CD4-positive, CD25-positive, alpha-beta regulatory T cell (primary cell): ENCODE data around the gene PROC. TPM values are rescaled to one million over a fixed set of nuclear protein-coding genes. Genes with fewer than 3 reads are reported as not detected.

Experiments used
- ATAC-seq, 2 donors: fragments of 150-1000 bp; cut with Tn5 transposase; one replicate each; pipeline ENCODE4 v1.10.0; 2021; ENCODE audit warnings: low read depth in 2 of 2, moderate number of reproducible peaks in 2 of 2, moderate library complexity in 1 of 2
- DNase-seq, 3 donors: peaks; one replicate each; pipeline versions ENCODE4 v3.0.0 to v3.0.0-alpha.2; 2012 to 2022; ENCODE audit warnings: mixed read lengths in 1 of 3
- H3K27ac ChIP-seq: one replicate; pipeline ENCODE4 v1.7.0; 2013; ENCODE audit warnings: mild to moderate bottlenecking, low read length; ENCODE audit not compliant: insufficient read depth, poor library complexity, severe bottlenecking
- H3K27me3 ChIP-seq: one replicate; pipeline ENCODE4 v1.7.0; 2013; ENCODE audit warnings: low read length; ENCODE audit not compliant: control insufficient read depth, insufficient read depth
- H3K36me3 ChIP-seq: one replicate; pipeline ENCODE4 v1.7.0; 2013; ENCODE audit warnings: mild to moderate bottlenecking, low read length, moderate library complexity; ENCODE audit not compliant: control insufficient read depth, insufficient read depth
- H3K4me1 ChIP-seq: 2 replicates; pipeline ENCODE4 v1.7.0; 2013; ENCODE audit warnings: mild to moderate bottlenecking, low read length; ENCODE audit not compliant: insufficient read depth, control insufficient read depth, poor library complexity, severe bottlenecking
- H3K4me3 ChIP-seq: one replicate; pipeline ENCODE4 v1.7.0; 2013; ENCODE audit warnings: low read depth, mild to moderate bottlenecking, low read length, moderate library complexity
- H3K9me3 ChIP-seq, 2 experiments: 1 replicate in 1 of 2; 2 replicates in 1 of 2; pipeline ENCODE4 v1.7.0; 2013; ENCODE audit warnings: low read length in 2 of 2, mild to moderate bottlenecking in 1 of 2, moderate library complexity in 1 of 2; ENCODE audit not compliant: control insufficient read depth in 2 of 2
- H3K27ac Mint-ChIP-seq, 3 donors: one replicate each; pipeline ENCODE4 v1.8.0; 2020 to 2022; ENCODE audit warnings: mild to moderate bottlenecking in 3 of 3, mixed read lengths in 3 of 3, moderate library complexity in 2 of 3
- H3K27me3 Mint-ChIP-seq: one replicate; pipeline ENCODE4 v1.8.0; 2022; ENCODE audit warnings: mild to moderate bottlenecking, mixed read lengths
- H3K36me3 Mint-ChIP-seq: one replicate; pipeline ENCODE4 v1.8.0; 2020; ENCODE audit warnings: mixed read lengths
- H3K4me1 Mint-ChIP-seq, 4 donors: one replicate each; pipeline ENCODE4 v1.8.0; 2020 to 2022; ENCODE audit warnings: mixed read lengths in 4 of 4, mild to moderate bottlenecking in 1 of 4
- H3K4me3 Mint-ChIP-seq, 4 donors: one replicate each; pipeline ENCODE4 v1.8.0; 2020 to 2022; ENCODE audit warnings: mild to moderate bottlenecking in 4 of 4, mixed read lengths in 4 of 4, moderate library complexity in 3 of 4
- H3K9me3 Mint-ChIP-seq, 7 donors: one replicate each; pipeline ENCODE4 v1.8.0; 2020 to 2022; ENCODE audit warnings: mixed read lengths in 7 of 7, mild to moderate bottlenecking in 3 of 7, moderate library complexity in 2 of 7
- polyA plus RNA-seq, 4 donors: library from polyadenylated mRNA; unstranded; fragments of 300-500 nt; fragmentation: Illumina TruSeq; gene quantifications; one replicate each; pipeline ENCODE4 v1.2.3, GENCODE V29; 2021
- total RNA-seq: library from RNA; stranded (reverse); gene quantifications from one replicate; pipeline ENCODE4 v1.2.3, GENCODE V29; 2022

Gene PROC
- total RNA-seq: not detected
- under 1 TPM in 1 of 4 donors, not detected in 3; 0.35 TPM for polyA plus RNA-seq

DNA sequence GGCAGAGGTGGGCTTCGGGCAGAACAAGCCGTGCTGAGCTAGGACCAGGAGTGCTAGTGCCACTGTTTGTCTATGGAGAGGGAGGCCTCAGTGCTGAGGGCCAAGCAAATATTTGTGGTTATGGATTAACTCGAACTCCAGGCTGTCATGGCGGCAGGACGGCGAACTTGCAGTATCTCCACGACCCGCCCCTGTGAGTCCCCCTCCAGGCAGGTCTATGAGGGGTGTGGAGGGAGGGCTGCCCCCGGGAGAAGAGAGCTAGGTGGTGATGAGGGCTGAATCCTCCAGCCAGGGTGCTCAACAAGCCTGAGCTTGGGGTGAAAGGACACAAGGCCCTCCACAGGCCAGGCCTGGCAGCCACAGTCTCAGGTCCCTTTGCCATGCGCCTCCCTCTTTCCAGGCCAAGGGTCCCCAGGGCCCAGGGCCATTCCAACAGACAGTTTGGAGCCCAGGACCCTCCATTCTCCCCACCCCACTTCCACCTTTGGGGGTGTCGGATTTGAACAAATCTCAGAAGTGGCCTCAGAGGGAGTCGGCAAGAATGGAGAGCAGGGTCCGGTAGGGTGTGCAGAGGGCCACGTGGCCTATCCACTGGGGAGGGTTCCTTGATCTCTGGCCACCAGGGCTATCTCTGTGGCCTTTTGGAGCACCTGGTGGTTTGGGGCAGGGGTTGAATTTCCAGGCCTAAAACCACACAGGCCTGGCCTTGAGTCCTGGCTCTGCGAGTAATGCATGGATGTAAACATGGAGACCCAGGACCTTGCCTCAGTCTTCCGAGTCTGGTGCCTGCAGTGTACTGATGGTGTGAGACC is at the start of gene PROC:
PROC (plus strand) TSS at position 128 of the 812 bp plus-strand sequence. CDS start 1,516 bp downstream, outside the sequence.
- Mint-ChIP-seq H3K27me3 (peaks cover 20% of the 10 kb centered on the region), H3K9me3 (no peaks in the 10 kb centered on the region), H3K36me3 (no peaks in the 10 kb centered on the region), H3K27ac (peak within 1 kb of the TSS; percentile 36 to 75 (median 48)), H3K4me3 (peak within 1 kb of the TSS; percentile 41 to 87 (median 82)), H3K4me1 (peaks cover 0 to 28% (median 15%) of the 10 kb centered on the region in 4 donors)
- H3K36me3 ChIP-seq: no peaks in the 10 kb centered on the region
- H3K27me3 ChIP-seq: peaks cover 4% of the 10 kb centered on the region
- no peak within 1 kb of the TSS for H3K4me3 ChIP-seq
- ATAC-seq: no peak
- no peak for DNase-seq
- H3K9me3 ChIP-seq: no peaks in the 10 kb centered on the region
- H3K27ac ChIP-seq: no peak within 1 kb of the TSS
- H3K4me1 ChIP-seq: peaks cover 24% of the 10 kb centered on the region

DNA sequence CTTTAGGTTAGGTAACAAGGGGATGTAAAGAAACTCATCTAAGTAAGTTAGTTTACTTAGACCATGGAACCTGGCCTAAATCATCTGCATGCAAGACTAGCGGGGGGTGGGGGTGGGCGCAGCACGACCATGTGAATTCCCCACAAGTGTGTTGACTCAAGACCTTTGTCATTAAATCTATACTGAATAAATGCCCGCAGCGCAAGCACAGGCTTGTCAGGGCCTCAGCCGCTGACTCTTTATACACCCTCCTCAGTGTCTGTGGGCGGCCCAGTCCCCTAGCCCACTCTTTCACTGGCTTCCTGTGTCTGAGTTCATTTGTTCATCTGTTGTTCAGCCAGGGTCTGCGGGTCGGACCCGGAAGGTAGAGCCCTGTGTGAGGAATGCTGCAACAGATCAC is 48.2 kb upstream of the PROC start:
- no peaks in the 10 kb centered on the region for H3K27me3 ChIP-seq
- H3K4me3 ChIP-seq: no peak overlapping the region
- no peak for DNase-seq
- H3K27ac ChIP-seq: no peak overlapping the region
- peaks cover 3 to 28% (median 11%) of the 10 kb centered on the region in 7 donors for H3K9me3 Mint-ChIP-seq
- H3K4me1 ChIP-seq: peaks cover 4% of the 10 kb centered on the region
- no peaks in the 10 kb centered on the region for H3K27me3 Mint-ChIP-seq
- H3K36me3 ChIP-seq: no peaks in the 10 kb centered on the region
- no peak overlapping the region for H3K27ac Mint-ChIP-seq
- ATAC-seq: no peak
- H3K4me1 Mint-ChIP-seq: peaks cover 20 to 59% (median 41%) of the 10 kb centered on the region in 4 donors
- H3K36me3 Mint-ChIP-seq: peaks cover 30% of the 10 kb centered on the region
- H3K9me3 ChIP-seq: peaks cover 0 to 21% of the 10 kb centered on the region in 2 experiments
- no peak overlapping the region for H3K4me3 Mint-ChIP-seq

DNA sequence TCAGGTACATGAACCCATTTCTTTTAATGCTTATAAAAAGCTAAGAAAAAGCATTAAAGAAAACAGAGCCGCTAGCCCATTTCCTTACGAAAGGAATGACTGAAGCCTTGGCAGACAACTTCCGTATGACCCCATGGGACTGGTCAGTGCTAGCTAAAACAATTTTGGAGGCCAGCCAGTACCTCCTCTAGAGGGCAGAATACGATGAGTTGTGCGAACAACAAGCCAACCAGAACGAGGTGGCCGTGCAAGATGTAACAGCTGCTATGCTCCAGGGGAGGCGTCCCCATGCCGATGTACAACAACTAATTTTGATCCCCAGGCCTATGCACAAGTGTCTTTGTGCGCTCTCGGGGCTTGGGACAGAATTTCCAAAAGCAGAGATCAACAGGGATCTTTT is 47.2 kb upstream of the PROC start:
- H3K27ac ChIP-seq: no peak overlapping the region
- Mint-ChIP-seq H3K9me3 (peaks cover 5 to 32% (median 11%) of the 10 kb centered on the region in 7 donors), H3K27ac (no peak overlapping the region), H3K27me3 (no peaks in the 10 kb centered on the region), H3K4me3 (no peak overlapping the region), H3K36me3 (peaks cover 36% of the 10 kb centered on the region), H3K4me1 (peaks cover 22 to 53% (median 36%) of the 10 kb centered on the region in 4 donors)
- peaks cover 2% of the 10 kb centered on the region for H3K36me3 ChIP-seq
- DNase-seq (no peak), ATAC-seq (no peak)
- no peak overlapping the region for H3K4me3 ChIP-seq
- H3K4me1 ChIP-seq: no peaks in the 10 kb centered on the region
- H3K9me3 ChIP-seq: peaks cover 0 to 21% of the 10 kb centered on the region in 2 experiments
- no peaks in the 10 kb centered on the region for H3K27me3 ChIP-seq

DNA sequence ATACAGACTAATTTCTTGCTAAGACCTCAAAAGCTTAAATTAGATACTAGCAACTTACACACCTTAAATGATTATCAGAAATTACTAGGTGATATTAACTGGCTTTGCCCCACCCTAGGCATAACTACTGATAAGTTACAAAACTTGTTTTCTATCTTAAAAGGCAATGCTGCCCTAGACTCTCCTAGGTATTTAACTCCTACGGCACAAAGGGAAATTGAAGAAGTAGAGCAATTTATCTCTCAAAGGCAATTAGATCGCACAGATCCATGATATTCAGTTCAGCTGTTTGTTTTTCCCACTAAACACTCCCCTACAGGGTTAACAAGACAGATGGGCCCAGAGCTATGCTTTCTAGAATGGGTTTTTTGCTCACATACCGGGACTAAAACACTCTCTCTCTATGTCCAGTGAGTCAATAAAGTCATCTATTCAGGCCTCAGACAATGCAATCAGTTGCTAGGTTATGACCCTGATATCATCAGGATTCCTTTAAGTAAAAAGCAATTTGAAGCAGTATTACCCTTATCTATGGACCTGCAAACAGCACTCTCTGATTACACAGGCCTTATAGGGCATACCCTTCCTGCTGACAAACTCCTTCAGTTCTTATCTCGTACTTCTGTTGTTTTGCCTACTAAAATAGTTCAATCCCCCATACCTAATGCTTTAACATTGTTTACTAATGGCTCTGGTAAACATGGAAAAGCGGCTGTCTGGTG is 44.7 kb upstream of the PROC start:
- Histone ChIP-seq H3K4me3 (no peak overlapping the region), H3K9me3 (peaks cover 0 to 27% of the 10 kb centered on the region in 2 experiments), H3K27me3 (no peaks in the 10 kb centered on the region), H3K27ac (no peak overlapping the region), H3K36me3 (peaks cover 5% of the 10 kb centered on the region), H3K4me1 (peaks cover 5% of the 10 kb centered on the region)
- Mint-ChIP-seq H3K27ac (no peak overlapping the region), H3K9me3 (peaks cover 5 to 34% (median 11%) of the 10 kb centered on the region in 7 donors), H3K4me3 (no peak overlapping the region), H3K27me3 (no peaks in the 10 kb centered on the region), H3K4me1 (peaks cover 28 to 44% (median 33%) of the 10 kb centered on the region in 4 donors), H3K36me3 (peaks cover 36% of the 10 kb centered on the region)
- DNase-seq: no peak
- ATAC-seq: no peak

DNA sequence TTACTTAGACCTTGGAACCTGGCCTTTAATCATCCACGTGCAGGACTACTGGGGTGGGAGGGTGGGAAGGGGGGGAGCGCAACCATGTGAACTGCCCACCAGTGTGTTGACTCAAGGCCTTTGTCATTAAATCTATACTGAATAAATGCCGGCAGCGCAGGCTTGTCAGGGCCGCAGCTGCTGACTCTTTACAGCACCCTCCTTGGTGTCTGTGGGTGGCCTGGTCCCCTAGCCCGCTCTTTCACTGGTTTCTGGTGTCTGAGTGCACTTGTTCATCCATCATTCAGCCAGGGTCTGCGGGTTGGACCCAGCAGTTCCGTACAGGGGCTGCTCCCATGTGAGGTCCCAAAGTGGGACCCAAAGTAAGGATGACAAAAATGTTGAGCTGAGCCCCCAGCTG is 42.0 kb upstream of the PROC start:
- DNase-seq (no peak), ATAC-seq (no peak)
- Mint-ChIP-seq H3K4me3 (no peak overlapping the region), H3K4me1 (peaks cover 30 to 53% (median 47%) of the 10 kb centered on the region in 4 donors), H3K36me3 (peaks cover 31% of the 10 kb centered on the region), H3K27me3 (no peaks in the 10 kb centered on the region), H3K27ac (no peak overlapping the region), H3K9me3 (peaks cover 5 to 32% (median 11%) of the 10 kb centered on the region in 7 donors)
- Histone ChIP-seq H3K27me3 (no peaks in the 10 kb centered on the region), H3K4me1 (peaks cover 10% of the 10 kb centered on the region), H3K9me3 (peaks cover 0 to 20% of the 10 kb centered on the region in 2 experiments), H3K27ac (no peak overlapping the region), H3K4me3 (no peak overlapping the region), H3K36me3 (peaks cover 5% of the 10 kb centered on the region)

DNA sequence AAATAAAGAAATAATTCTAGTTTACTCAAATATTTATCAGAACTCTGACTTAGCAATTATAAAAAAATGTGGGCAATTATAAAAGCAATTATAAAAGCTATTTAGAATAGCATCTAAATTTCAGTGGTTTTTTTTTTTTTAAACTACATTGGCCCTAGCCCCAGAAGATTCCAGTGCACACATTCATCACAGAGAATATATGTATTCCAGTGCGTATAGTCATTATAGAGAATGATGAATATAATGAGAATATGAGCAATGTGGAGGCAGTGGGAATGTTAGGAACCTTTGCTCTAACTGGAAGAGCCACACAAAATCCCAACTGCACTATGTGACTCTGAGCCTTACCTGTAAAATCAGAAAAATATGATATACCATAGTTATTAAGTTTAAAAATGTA is 41.0 kb upstream of the PROC start:
- H3K27ac ChIP-seq: no peak overlapping the region
- no peak overlapping the region for H3K4me3 ChIP-seq
- no peak for DNase-seq
- no peaks in the 10 kb centered on the region for H3K27me3 Mint-ChIP-seq
- H3K9me3 ChIP-seq: peaks cover 0 to 20% of the 10 kb centered on the region in 2 experiments
- peaks cover 30 to 57% (median 49%) of the 10 kb centered on the region in 4 donors for H3K4me1 Mint-ChIP-seq
- H3K36me3 ChIP-seq: peaks cover 5% of the 10 kb centered on the region
- H3K9me3 Mint-ChIP-seq: peaks cover 5 to 25% (median 7%) of the 10 kb centered on the region in 7 donors
- peaks cover 15% of the 10 kb centered on the region for H3K4me1 ChIP-seq
- ATAC-seq: no peak
- H3K27me3 ChIP-seq: no peaks in the 10 kb centered on the region
- peak overlapping the region in 1 of 4 donors; percentile 10 for H3K4me3 Mint-ChIP-seq
- H3K27ac Mint-ChIP-seq: peak overlapping the region in 1 of 3 donors; percentile 72
- H3K36me3 Mint-ChIP-seq: peaks cover 23% of the 10 kb centered on the region

DNA sequence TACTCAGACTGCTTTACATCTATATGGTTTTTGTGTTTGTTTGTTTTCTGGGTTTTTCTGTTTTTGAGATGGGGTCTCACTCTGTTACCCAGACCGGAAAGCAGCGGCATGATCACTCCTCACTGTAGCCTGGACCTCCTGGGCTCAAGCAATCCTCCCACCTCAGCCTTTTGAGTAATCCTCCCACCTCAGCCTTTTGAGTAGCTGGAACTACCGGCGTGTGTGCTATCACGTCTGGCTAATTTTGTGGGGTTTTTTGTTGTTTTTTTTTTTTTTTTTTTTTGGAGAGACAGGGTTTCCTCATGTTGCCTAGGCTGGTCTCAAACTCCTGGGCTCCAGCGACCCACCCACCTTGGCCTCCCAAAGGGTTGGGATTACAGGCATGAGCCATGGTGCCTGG is 39.5 kb upstream of the PROC start:
- Mint-ChIP-seq H3K27me3 (no peaks in the 10 kb centered on the region), H3K36me3 (peaks cover 16% of the 10 kb centered on the region), H3K4me3 (no peak overlapping the region), H3K27ac (no peak overlapping the region), H3K4me1 (peaks cover 27 to 70% (median 61%) of the 10 kb centered on the region in 4 donors), H3K9me3 (peaks cover 1 to 15% (median 7%) of the 10 kb centered on the region in 7 donors)
- Histone ChIP-seq H3K4me3 (no peak overlapping the region), H3K36me3 (peaks cover 10% of the 10 kb centered on the region), H3K27ac (no peak overlapping the region), H3K4me1 (peaks cover 15% of the 10 kb centered on the region), H3K9me3 (peaks cover 0 to 12% of the 10 kb centered on the region in 2 experiments), H3K27me3 (no peaks in the 10 kb centered on the region)
- ATAC-seq (no peak), DNase-seq (no peak)
